Measurements from ENCODE around the gene ELL2. TPM values are rescaled to one million over a fixed set of nuclear protein-coding genes. Genes with fewer than 3 reads are reported as not detected.
A peak's percentile ranks its signal among the peaks of the same experiment; 100 is the strongest.

Gene ELL2
- total and polyA plus RNA-seq, 2 of the 13 experiments (the other 11 are each of a cell fraction or from before 2014, with no cell fraction given) = 78.9 to 97.1 TPM

DNA sequence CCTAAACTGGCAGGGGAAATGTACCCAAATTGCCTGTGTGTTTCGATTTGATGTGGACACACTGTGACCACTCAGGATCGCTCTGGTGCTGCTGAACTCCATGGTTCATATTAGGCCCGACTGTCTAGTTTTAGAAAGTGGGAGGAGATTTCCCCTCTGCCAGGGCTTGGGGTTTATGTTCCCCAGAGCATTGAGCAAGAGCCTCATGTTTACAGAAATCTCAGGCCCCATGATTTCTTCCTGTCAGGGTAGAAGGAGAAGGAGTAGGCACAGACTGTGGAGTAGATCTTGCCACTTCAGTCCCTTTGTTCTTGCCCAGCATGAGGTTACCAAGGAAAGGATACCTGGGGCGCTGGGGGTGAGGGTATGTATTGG lies 98.3 kb downstream of the ELL2 start (continued):
- TF ChIP-seq, protein P1, sequence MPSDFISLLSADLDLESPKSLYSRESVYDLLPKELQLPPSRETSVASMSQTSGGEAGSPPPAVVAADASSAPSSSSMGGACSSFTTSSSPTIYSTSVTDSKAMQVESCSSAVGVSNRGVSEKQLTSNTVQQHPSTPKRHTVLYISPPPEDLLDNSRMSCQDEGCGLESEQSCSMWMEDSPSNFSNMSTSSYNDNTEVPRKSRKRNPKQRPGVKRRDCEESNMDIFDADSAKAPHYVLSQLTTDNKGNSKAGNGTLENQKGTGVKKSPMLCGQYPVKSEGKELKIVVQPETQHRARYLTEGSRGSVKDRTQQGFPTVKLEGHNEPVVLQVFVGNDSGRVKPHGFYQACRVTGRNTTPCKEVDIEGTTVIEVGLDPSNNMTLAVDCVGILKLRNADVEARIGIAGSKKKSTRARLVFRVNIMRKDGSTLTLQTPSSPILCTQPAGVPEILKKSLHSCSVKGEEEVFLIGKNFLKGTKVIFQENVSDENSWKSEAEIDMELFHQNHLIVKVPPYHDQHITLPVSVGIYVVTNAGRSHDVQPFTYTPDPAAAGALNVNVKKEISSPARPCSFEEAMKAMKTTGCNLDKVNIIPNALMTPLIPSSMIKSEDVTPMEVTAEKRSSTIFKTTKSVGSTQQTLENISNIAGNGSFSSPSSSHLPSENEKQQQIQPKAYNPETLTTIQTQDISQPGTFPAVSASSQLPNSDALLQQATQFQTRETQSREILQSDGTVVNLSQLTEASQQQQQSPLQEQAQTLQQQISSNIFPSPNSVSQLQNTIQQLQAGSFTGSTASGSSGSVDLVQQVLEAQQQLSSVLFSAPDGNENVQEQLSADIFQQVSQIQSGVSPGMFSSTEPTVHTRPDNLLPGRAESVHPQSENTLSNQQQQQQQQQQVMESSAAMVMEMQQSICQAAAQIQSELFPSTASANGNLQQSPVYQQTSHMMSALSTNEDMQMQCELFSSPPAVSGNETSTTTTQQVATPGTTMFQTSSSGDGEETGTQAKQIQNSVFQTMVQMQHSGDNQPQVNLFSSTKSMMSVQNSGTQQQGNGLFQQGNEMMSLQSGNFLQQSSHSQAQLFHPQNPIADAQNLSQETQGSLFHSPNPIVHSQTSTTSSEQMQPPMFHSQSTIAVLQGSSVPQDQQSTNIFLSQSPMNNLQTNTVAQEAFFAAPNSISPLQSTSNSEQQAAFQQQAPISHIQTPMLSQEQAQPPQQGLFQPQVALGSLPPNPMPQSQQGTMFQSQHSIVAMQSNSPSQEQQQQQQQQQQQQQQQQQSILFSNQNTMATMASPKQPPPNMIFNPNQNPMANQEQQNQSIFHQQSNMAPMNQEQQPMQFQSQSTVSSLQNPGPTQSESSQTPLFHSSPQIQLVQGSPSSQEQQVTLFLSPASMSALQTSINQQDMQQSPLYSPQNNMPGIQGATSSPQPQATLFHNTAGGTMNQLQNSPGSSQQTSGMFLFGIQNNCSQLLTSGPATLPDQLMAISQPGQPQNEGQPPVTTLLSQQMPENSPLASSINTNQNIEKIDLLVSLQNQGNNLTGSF (CRISPR knock-in tag; IDR thresholded peaks at IDR 0.05) = peak; percentile 64; the same call in 1 of the 2 replicates
- TF ChIP-seq FOXA3 (CRISPR knock-in tag; IDR thresholded peaks at IDR 0.05) (peak; percentile 88), CREB1 (IDR thresholded peaks at IDR 0.05) (no peak), CREB1 (CRISPR knock-in tag; IDR thresholded peaks at IDR 0.05) (0 out of 2 replicates have a peak, but pooled peaks have one; percentile 3), TBX2 (CRISPR knock-in tag; IDR thresholded peaks at IDR 0.05; ENCODE audit: borderline replicate concordance) (0 out of 2 replicates have a peak, but pooled peaks have one; percentile 4), CEBPB (IDR thresholded peaks at IDR 0.05; ENCODE audit: borderline replicate concordance, low read depth, low read length) (peak; percentile 62; the same call in 1 of the 2 replicates), ZNF510 (CRISPR knock-in tag; IDR thresholded peaks at IDR 0.05; ENCODE audit: low read depth) (peak; percentile 44; the same call in 1 of the 2 replicates), SP5 (CRISPR knock-in tag; IDR thresholded peaks at IDR 0.05; ENCODE audit: borderline replicate concordance, low read depth) (peak; percentile 90), FOXO1 (CRISPR knock-in tag; IDR thresholded peaks at IDR 0.05) (peak; percentile 37; the same call in 1 of the 2 replicates), ZNF605 (CRISPR knock-in tag; IDR thresholded peaks at IDR 0.05) (0 out of 2 replicates have a peak, but pooled peaks have one; percentile 17), SATB2 (CRISPR knock-in tag; IDR thresholded peaks at IDR 0.05) (0 out of 2 replicates have a peak, but pooled peaks have one; percentile 15), ZNF570 (CRISPR knock-in tag; IDR thresholded peaks at IDR 0.05; ENCODE audit: borderline replicate concordance) (no peak), MAZ (IDR thresholded peaks at IDR 0.05; ENCODE audit: borderline replicate concordance, low read depth, low read length) (no peak), MAZ (CRISPR knock-in tag; IDR thresholded peaks at IDR 0.05; ENCODE audit: low read depth) (0 out of 2 replicates have a peak, but pooled peaks have one; percentile 13)
- TF ChIP-seq, protein P2, sequence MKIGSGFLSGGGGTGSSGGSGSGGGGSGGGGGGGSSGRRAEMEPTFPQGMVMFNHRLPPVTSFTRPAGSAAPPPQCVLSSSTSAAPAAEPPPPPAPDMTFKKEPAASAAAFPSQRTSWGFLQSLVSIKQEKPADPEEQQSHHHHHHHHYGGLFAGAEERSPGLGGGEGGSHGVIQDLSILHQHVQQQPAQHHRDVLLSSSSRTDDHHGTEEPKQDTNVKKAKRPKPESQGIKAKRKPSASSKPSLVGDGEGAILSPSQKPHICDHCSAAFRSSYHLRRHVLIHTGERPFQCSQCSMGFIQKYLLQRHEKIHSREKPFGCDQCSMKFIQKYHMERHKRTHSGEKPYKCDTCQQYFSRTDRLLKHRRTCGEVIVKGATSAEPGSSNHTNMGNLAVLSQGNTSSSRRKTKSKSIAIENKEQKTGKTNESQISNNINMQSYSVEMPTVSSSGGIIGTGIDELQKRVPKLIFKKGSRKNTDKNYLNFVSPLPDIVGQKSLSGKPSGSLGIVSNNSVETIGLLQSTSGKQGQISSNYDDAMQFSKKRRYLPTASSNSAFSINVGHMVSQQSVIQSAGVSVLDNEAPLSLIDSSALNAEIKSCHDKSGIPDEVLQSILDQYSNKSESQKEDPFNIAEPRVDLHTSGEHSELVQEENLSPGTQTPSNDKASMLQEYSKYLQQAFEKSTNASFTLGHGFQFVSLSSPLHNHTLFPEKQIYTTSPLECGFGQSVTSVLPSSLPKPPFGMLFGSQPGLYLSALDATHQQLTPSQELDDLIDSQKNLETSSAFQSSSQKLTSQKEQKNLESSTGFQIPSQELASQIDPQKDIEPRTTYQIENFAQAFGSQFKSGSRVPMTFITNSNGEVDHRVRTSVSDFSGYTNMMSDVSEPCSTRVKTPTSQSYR (CRISPR knock-in tag; IDR thresholded peaks at IDR 0.05; ENCODE audit: borderline replicate concordance) = no peak
- TF ChIP-seq, protein P3, sequence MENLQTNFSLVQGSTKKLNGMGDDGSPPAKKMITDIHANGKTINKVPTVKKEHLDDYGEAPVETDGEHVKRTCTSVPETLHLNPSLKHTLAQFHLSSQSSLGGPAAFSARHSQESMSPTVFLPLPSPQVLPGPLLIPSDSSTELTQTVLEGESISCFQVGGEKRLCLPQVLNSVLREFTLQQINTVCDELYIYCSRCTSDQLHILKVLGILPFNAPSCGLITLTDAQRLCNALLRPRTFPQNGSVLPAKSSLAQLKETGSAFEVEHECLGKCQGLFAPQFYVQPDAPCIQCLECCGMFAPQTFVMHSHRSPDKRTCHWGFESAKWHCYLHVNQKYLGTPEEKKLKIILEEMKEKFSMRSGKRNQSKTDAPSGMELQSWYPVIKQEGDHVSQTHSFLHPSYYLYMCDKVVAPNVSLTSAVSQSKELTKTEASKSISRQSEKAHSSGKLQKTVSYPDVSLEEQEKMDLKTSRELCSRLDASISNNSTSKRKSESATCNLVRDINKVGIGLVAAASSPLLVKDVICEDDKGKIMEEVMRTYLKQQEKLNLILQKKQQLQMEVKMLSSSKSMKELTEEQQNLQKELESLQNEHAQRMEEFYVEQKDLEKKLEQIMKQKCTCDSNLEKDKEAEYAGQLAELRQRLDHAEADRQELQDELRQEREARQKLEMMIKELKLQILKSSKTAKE (CRISPR knock-in tag; IDR thresholded peaks at IDR 0.05; ENCODE audit: borderline replicate concordance) = 0 out of 2 replicates have a peak, but pooled peaks have one; percentile 18

Data from HepG2 (cell line).